GM15510 (cell line): ENCODE measurements around the gene TCP11L2.

Experiments
- POLR2A ChIP-seq: IDR thresholded peaks from 3 replicates; pipeline ENCODE4 v1.6.1; 2011; ENCODE audit warnings: borderline replicate concordance; ENCODE audit not compliant: insufficient read length; ENCODE audit errors: extremely low read depth

Gene TCP11L2

DNA sequence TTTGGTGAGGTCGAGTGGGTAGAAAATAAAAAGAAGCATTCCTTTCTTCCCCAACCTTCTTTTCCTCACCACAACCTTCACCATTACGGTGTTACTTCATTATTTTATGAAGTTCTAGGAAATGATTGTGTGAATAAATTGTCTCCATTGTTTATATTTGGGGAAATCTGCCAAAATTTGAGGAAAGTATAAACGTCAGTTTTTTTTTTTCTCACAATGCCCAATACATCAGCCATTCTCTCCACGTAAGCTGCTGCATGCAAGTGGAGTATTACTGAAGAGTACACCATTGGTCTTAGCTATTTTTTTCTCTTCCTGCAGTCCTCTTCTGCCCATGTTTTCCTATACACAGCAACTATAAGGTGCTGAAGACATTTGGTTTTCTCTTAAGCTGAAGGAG, 45.9 kb downstream of the TCP11L2 start:
- TF ChIP-seq POLR2A, result no peak

DNA sequence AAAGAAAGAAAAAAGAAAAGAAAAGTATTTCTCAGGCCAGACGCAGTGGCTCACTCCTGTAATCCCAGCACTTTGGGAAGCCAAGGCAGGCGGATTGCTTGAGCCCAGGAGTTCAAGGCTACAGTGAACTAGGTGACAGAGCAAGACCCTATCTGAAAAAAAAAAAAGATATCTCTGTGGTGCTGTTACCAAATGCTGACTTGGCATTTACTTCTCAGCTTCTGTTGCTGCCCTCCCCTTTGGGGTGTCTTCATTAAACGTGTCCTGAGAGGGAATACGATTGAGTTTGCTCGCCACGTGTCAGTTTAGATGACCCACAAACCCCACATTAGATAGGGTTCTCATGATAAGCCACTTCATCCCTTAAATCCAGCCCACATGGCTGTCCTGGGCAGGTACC, 50.6 kb downstream of the TCP11L2 start:
- TF ChIP-seq POLR2A, result no peak

DNA sequence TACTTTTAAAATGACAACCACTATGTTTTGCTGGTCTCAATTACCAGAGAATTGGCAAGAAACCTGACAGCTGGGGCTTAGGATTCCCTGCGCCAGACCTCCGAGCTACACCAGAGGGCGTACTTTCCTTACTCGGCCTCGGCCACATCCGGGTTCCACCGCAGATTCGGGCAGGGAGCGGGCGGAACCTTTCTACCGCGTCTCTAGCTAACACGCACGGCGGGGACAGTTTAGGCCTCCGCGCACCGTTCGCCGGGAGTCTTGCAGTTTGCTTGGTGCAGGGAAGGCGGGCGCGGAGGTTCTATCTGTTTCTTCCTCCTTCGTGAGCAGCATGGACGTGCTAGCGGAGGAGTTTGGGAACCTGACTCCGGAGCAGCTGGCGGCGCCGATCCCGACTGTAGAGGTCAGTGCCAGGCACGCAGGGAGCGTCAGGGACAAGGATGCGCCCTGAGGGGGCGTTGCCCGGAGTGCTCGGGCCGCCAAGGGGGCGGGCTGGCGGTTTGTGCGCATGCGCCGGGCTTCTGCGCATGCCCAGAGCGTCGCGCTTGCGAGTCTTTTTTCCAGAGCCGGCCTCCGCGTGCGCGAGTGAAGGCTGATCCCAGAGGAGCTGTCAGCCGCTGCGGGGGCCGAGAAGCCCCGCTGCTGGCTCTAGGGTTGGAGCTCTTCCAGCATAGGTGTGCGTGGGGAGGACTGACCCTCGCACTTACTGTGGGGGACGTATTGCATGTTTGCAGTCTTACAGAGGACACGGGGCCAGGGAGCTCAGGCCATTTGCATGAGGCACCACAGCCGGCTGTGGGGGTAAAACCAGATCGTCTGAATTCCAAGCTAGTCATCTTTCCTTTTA, 55.2 kb downstream of the TCP11L2 start, which contains the start of gene POLR3B:
Gene POLR3B (plus strand): TSS at position 200 of the 847 bp plus-strand sequence. CDS start 132 bp downstream, at position 332.
- TF ChIP-seq POLR2A, result peak; percentile 69

DNA sequence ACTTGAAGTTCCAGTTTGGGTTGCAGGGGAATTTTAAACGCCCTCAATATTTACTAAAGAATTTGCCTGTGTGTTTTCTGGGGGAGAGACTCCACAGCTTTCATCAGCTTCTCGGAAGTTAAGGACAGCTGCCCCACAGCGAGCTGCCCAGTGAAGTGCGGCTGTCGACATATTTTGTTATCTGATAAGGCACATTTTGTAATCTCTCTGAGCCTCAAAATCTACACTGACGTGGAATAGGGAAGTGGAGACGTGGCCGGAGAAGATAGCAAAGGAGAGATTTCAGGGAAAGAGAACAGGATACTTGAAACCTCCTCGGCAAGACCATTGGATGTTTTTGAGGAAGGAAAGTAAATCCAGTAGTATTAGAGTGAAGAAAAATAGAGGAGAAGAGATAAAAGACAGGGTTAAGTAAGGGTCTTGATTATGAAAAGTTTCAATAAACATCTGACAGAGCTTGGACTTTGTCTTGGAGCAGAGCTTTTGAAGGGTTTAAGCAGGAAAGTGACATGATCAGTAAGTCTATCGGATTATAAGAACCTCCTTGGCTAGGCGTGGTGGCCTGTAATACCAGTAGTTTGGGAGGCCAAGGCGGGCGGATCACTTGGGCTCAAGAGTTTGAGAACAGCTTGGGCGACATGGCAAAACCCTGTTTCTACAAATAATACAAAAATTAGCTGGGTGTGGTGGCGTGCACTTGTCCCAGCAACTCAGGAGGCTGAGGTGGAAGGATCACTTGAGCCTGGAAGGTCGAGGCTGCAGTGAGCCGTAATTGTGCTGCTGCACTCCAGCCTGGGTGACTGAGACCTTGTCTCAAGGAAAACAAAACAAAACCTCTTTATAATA, 56.1 kb downstream of the TCP11L2 start:
- no peak for TF ChIP-seq POLR2A

DNA sequence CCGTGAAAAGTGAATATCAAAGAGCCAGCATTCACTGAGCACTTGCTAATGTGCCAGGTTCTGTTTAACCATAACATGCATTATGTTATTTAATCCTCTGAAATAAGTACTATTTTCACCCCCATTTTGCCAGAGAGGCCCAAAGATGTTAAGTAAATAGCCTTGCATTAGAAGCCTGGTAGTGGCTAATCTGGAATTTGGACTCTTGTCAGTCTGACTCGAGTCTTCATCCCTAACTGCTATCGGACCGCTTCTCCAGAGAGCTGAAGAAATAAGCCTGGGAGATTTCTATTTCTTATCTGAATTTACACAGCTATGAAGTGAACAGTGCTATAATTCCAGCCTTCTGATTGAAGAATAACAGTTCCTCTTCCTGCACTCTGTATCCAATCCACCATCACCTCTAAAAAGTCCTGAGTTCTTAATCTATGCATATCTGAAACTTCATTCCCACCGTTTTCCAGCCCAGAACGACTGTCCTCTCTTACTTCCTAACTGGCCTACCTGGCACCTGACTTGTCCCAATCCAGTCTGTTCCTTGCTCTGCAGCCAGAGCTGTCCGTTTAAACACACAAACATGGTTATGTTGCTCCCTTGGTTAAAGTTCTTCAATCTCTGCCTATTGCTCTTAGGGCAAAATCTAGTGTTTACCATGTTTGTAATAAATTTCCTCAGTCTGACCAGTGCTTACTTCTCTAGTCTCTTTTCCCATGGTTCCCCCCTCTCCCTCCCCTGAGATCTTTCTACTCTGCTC, 57.3 kb downstream of the TCP11L2 start:
- TF ChIP-seq POLR2A, result no peak

DNA sequence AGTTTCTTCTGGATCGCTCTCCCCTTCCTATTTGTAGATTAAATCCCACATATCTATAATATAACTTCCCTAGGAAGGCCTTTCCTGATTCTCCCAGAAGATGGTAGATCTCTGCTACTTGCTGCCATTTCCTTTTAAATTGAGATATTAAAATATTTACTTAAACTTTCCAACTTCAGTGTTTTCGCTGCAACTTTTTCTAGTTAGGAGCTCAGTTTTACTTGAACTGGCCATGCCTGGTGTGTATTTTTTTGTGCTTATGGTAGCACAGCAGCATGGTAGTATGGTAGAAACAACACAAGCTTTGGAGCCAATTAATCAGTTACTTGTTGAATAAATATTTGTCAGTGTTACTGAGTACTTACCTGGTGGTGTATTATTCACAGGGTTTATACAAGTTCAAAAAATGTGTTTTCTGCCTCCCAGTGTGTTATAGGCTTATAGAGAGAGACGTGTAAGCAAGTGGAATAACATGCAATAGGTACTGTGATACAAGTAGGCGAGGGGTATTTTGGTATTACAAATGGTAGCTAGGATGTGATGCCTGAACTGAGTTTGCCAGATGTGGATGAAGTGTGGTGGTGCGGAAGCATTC, 58.0 kb downstream of the TCP11L2 start:
- no peak for TF ChIP-seq POLR2A

DNA sequence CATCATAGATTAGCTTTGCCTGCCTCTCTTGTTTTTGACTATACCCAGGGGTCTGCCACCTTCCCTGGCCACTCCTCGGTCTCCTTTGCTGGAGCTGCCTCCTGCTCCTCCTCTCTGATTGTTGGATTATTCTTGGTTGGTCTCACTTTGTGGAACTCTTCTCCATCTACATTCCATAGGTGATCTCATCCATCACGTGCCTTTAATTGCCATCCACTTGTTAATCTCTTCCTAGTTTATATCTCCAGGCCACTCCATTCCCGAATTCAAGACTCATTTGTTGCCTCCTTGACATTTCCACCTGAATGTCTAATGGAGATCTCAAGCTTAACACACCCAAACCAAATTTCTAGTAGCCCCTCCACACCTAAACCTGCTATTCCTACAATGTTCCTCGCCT, 60.4 kb downstream of the TCP11L2 start:
- TF ChIP-seq POLR2A, result no peak

DNA sequence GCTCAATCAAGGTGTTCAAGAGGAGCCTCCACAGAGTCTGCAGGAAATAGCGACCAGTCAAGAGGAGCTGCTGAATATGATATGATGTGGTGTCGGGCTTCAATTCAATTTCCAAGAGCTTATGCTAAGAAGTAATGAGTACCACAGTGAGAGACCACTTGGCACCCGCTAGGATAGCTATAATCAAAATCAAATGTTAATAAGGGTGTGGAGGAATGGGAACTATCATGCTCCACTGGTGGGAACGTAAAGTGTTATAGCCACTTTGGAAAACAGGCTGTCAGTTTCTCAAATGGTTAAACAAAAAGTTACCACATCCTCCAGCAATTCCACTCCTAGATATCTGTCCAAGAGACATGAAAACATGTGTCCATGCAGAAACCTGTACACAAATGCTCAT, 61.7 kb downstream of the TCP11L2 start:
- TF ChIP-seq POLR2A, result no peak

DNA sequence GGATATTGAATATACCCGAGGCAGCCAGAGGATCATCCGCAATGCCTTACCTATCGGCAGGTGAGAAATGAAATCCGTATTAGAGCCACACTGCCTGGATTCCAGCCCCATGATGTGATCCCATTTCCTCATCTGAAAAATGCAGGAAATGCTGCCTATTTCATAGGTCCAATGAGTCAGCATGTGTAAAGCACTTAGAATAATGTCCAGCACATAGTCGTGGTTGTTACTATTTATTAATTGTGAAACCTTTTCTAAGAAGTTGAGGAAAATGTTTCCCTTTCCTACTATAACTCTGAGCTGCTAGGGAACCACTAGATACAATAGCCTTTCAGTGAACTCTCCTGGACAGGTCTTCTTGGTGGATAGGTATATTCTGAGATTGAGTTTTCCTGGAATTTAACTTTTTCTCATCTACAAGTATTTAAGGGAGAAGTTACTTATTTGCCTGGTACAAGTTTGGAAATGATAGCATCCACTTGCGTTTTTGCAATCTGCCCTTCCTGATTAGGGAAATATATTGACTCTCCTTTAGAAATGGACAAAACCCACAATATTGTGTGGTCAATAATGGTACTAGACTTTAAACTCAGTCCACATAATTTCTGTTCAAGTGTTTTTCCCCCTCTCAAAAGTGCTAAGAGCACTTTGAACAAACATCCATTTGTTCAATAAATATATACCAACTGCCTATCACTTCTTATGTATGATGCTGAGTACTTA, 67.3 kb downstream of the TCP11L2 start:
- TF ChIP-seq POLR2A, result no peak

DNA sequence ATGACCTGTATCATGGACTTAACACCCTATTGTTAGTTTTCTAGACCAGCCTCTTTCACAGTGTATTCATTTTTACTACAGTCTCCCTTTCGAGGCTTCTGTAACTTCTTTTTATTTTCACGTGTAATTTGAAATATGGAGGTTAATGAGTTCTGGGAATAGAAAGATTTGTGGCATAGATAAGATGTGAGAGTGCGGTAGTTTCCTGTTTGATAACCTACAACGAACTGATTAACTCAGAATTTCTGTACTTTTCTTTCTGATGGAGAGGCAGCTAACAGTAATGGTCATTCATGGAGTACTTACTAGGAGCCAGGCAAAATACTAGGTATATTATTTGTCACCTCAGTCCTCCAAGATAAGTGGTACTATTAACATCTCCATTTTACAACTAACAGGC, 76.3 kb downstream of the TCP11L2 start:
- no peak for TF ChIP-seq POLR2A

DNA sequence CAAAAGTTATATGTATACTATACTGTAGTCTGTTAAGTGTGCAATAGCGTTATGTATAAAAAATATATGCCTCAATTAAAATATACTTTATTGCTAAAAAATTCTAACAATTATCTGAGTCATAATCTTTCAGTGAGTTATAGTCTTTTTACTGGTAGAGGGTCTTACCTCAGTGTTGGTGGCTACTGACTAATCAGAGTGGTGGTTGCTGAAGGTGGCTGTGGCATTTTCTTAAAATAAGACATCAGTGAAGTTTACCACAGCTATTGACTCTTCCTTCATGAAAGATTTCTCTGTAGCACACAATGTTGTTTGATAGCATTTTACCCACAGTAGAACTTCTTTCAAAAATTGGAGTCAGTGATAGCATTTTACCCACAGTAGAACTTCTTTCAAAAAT, 78.4 kb downstream of the TCP11L2 start:
- TF ChIP-seq POLR2A, result no peak

DNA sequence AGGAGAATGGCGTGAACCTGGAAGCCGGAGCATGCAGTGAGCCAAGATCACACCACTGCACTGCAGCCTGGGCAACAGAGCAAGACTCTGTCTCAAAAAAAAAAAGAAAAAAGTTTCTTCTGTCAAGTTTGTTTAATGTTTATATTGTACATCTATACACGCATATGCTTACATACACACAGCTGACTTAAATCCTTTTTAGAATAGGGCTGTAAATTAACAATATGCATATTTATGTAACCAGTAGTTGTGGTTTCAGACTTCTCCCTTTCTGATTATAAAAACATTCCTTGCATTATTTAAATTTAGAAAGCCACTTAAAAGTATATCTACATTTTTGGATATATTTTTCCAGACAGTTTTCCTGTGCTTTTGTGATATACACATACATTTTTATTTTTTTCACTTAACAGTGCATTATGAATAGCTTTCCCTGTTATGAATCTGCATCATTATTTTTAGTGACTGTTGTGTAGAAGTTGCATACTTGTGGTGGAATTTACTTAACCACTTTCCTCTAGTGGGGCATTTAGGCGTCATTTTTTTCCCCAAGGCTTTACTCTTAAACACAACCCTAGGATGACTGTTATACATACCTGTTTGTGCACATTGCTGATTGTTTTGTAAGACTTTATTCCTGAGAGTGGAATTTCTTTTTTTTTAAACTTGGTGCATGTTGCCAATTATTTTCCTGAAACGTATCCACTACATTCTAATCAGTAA, 84.4 kb downstream of the TCP11L2 start:
- TF ChIP-seq POLR2A, result no peak

DNA sequence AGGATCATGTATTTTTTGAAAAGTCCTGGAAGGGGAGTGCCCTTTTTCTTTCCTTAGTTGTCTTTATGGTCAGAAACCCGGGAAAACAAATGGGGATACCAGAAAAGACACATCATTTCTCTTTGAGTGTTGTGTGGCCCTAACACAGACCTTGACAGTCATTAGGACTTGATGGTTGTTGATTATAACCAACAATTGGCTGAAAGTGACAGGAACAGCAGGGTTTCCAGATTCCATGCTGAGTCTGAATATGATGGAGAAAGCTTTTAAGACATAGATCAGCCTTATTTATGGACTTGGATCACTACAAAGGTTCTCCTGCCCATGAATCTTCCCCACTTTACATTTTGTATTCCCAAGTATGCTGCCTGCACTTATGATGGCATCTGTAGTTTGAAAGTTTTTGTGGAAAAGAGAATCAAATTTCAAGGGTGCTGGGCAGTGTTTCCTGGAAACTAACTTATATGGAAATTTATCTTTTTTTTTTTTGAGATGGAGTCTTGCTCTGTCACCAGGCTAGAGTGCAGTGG, 85.4 kb downstream of the TCP11L2 start:
- TF ChIP-seq POLR2A, result no peak
